ENCODE measurements around the gene PDE6D. TPM values are rescaled to one million over a fixed set of nuclear protein-coding genes. Genes with fewer than 3 reads are reported as not detected.

Gene PDE6D
- total and polyA plus RNA-seq, 2 of the 4 experiments (the other 2 are of a cell fraction) = 13.8 to 24.7 TPM

- no TSS peak for BruUV-seq (replicated peaks)
- ChIA-PET POLR2A (ENCODE audit: unreplicated experiment) (no interaction called here), CTCF (no interaction called here)
- TF ChIP-seq CEBPB (IDR thresholded peaks at IDR 0.05; ENCODE audit: low read depth, low read length) (peak; percentile 77), CHD1 (IDR thresholded peaks at IDR 0.05; ENCODE audit: low read depth, low read length) (no peak)
- Histone ChIP-seq H3K23ac (ENCODE audit: low read depth, low read length) (no peak overlapping the region), H3K9me1 (ENCODE audit: insufficient read depth, low read length) (peaks cover 5% of the 10 kb centered on the region), H2AFZ (replicated peaks; ENCODE audit: low read length, poor library complexity) (peak overlapping the region; percentile 81), H3K4me2 (ENCODE audit: low read depth, low read length) (no peak overlapping the region), H4K8ac (ENCODE audit: low read depth in 2 of 2, low read length in 2 of 2) (peak overlapping the region in 1 of 2 experiments; percentile 72; a peak in 2 of 4 replicates), H3K79me1 (ENCODE audit: low read depth in 1 of 2, low read length in 2 of 2) (peaks cover 6 to 15% of the 10 kb centered on the region in 2 experiments), H2BK5ac (ENCODE audit: low read depth, low read length, poor library complexity, severe bottlenecking) (peak overlapping the region; percentile 56), H3K14ac (replicated peaks; ENCODE audit: low read depth, low read length) (no peak overlapping the region), H3K27me3 (ENCODE audit: control insufficient read depth, insufficient read depth, low read length) (no peaks in the 10 kb centered on the region), H2AK5ac (ENCODE audit: low read depth, low read length) (peak overlapping the region; percentile 13), H4K5ac (ENCODE audit: low read depth, low read length) (0 out of 2 replicates have a peak overlapping the region, but pooled peaks have one; percentile 18), H2BK15ac (ENCODE audit: low read depth, low read length) (no peak overlapping the region), H3K36me3 (ENCODE audit: control insufficient read depth, insufficient read depth, low read length) (no peaks in the 10 kb centered on the region), H3K4ac (ENCODE audit: low read depth, low read length) (peak overlapping the region; percentile 19; the same call in 1 of the 2 replicates), H2BK20ac (ENCODE audit: low read depth, low read length) (0 out of 2 replicates have a peak overlapping the region, but pooled peaks have one; percentile 61), H4K91ac (ENCODE audit: insufficient read depth, low read depth, low read length) (no peak overlapping the region), H4K20me1 (ENCODE audit: insufficient read depth, low read length) (no peaks in the 10 kb centered on the region), H3K18ac (ENCODE audit: low read depth, low read length) (peak overlapping the region; percentile 0; the same call in 1 of the 2 replicates), H2AK9ac (replicated peaks; ENCODE audit: low read depth, low read length, poor library complexity) (peak overlapping the region; percentile 87), H3K56ac (ENCODE audit: extremely low read depth, insufficient read depth, low read length) (no peak overlapping the region), H2BK120ac (ENCODE audit: low read depth, low read length) (0 out of 2 replicates have a peak overlapping the region, but pooled peaks have one; percentile 15), H3K9ac (ENCODE audit: low read depth, low read length) (no peak overlapping the region), H3K4me1 (ENCODE audit: control insufficient read depth, insufficient read depth, low read length) (peaks cover 7% of the 10 kb centered on the region), H3K27ac (ENCODE audit: insufficient read depth, low read length) (no peak overlapping the region), H3K9me3 (ENCODE audit: control insufficient read depth, insufficient read depth, low read length) (no peaks in the 10 kb centered on the region), H3K4me3 (ENCODE audit: insufficient read depth, low read depth, low read length) (no peak overlapping the region)
- intact Hi-C loops (cut with micrococcal nuclease) (no loop called here), dilution Hi-C loops (cut with HindIII; ENCODE audit: low sequenced_read_pairs, unreplicated experiment) (no loop called here), in situ Hi-C loops (cut with MboI; ENCODE audit: low sequenced_read_pairs) (no loop called here)
- 72% methylated on average over 8 of the region's 22 CpGs; no CpG with 5 or more reads in 1 of the 2 experiments for WGBS, 2 experiments (ENCODE audit: extremely low coverage in 2 of 2, insufficient read length in 1 of 2)
- DNase-seq = peak; percentile 57
- no peak for ATAC-seq (ENCODE audit: low read depth)
Measured at GRCh38 chr2:231701456-231702373, 79.4 kb downstream of the PDE6D start.

Data from IMR-90 (cell line).